HEK293T (cell line): ENCODE data around the gene ATP6V1A.

ENCODE experiments used
- CTCF ChIA-PET: fragments of 350-600 bp; formaldehyde crosslinking; extraction: SDS; loops from one replicate; lab custom pipeline; 2021; ENCODE audit warnings: antibody characterized with exemption, inconsistent platforms; lab: Yijun Ruan, JAX
- POLR2A ChIA-PET: fragments of 350-600 bp; formaldehyde crosslinking; extraction: SDS; loops from one replicate; lab custom pipeline; 2020; ENCODE audit warnings: antibody characterized with exemption, inconsistent platforms; lab: Yijun Ruan, JAX
- DNase-seq: peaks from one replicate; pipeline ENCODE4 v3.0.0; 2012; ENCODE audit warnings: mixed read lengths; ENCODE audit errors: extremely low spot score
- ARNT ChIP-seq: fragments of 450-650 bp; IDR thresholded peaks from 2 replicates; pipeline ENCODE4 v1.6.1; 2017; ENCODE audit warnings: mild to moderate bottlenecking
- BHLHE40 ChIP-seq: fragments of 450-650 bp; IDR thresholded peaks from 2 replicates; pipeline ENCODE4 v1.6.1; 2016; ENCODE audit warnings: mild to moderate bottlenecking, moderate library complexity, borderline replicate concordance
- CTBP1 ChIP-seq: fragments of 450-650 bp; IDR thresholded peaks from 2 replicates; pipeline ENCODE4 v1.6.1; 2016; ENCODE audit warnings: borderline replicate concordance
- ELF4 ChIP-seq: fragments of 450-650 bp; IDR thresholded peaks from 2 replicates; pipeline ENCODE4 v1.6.1; 2017; ENCODE audit warnings: antibody characterized with exemption
- FOXA1 ChIP-seq: fragments of 450-650 bp; IDR thresholded peaks from 2 replicates; pipeline ENCODE4 v1.6.1; 2016; ENCODE audit warnings: mild to moderate bottlenecking
- FOXK2 ChIP-seq: fragments of 450-650 bp; IDR thresholded peaks from 2 replicates; pipeline ENCODE4 v1.6.1; 2016; ENCODE audit warnings: mild to moderate bottlenecking
- FOXM1 ChIP-seq: fragments of 450-650 bp; IDR thresholded peaks from 2 replicates; pipeline ENCODE4 v1.6.1; 2017; ENCODE audit warnings: mild to moderate bottlenecking, borderline replicate concordance
- HDGF ChIP-seq: fragments of 450-650 bp; IDR thresholded peaks from 2 replicates; pipeline ENCODE4 v1.6.1; 2017; ENCODE audit warnings: antibody characterized with exemption, borderline replicate concordance
- L3MBTL2 ChIP-seq: fragments of 450-650 bp; conservative IDR thresholded peaks from 2 replicates; pipeline ENCODE4 v1.6.1; 2016; ENCODE audit warnings: mild to moderate bottlenecking
- LEF1 ChIP-seq: fragments of 450-650 bp; IDR thresholded peaks from 2 replicates; pipeline ENCODE4 v1.6.1; 2017; ENCODE audit warnings: mild to moderate bottlenecking, borderline replicate concordance
- NFRKB ChIP-seq: fragments of 450-650 bp; IDR thresholded peaks from 2 replicates; pipeline ENCODE4 v1.6.1; 2016; ENCODE audit warnings: mild to moderate bottlenecking, moderate library complexity
- SP1 ChIP-seq: fragments of 450-650 bp; IDR thresholded peaks from 2 replicates; pipeline ENCODE4 v1.6.1; 2017
- SUZ12 ChIP-seq: fragments of 450-650 bp; IDR thresholded peaks from 2 replicates; pipeline ENCODE4 v1.6.1; 2016; ENCODE audit warnings: mild to moderate bottlenecking
- TARDBP ChIP-seq: fragments of 450-650 bp; IDR thresholded peaks from 2 replicates; pipeline ENCODE4 v1.6.1; 2016
- ZNF384 ChIP-seq: fragments of 450-650 bp; IDR thresholded peaks from 2 replicates; pipeline ENCODE4 v1.6.1; 2016
- TF ChIP-seq, protein P1 (sequence below): fragments of 450-650 bp; IDR thresholded peaks from 2 replicates; pipeline ENCODE4 v1.6.1; 2016

ATP6V1A gene

DNA sequence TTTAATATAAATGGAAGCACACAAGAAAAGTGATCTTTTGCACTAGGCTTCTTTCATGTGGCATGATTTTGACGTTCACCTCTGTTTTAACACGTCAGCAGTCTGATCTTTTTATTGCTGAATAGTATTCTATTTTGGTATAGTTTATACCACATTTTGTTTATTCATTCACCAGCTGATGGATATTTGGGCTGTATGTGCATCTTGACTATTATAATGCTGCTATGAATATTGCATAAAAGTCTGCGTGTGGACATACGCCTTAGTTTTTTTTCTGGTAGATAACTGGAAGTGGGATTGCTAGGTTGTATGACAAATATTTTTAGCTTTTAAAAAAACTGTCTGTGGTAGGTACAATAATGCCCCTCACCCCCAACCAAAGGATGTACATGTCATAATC lies 15.1 kb upstream of the ATP6V1A start:
- TF ChIP-seq, protein P1, sequence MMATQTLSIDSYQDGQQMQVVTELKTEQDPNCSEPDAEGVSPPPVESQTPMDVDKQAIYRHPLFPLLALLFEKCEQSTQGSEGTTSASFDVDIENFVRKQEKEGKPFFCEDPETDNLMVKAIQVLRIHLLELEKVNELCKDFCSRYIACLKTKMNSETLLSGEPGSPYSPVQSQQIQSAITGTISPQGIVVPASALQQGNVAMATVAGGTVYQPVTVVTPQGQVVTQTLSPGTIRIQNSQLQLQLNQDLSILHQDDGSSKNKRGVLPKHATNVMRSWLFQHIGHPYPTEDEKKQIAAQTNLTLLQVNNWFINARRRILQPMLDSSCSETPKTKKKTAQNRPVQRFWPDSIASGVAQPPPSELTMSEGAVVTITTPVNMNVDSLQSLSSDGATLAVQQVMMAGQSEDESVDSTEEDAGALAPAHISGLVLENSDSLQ: no peak
- no peak for TF ChIP-seq FOXK2
- no peak for TF ChIP-seq ARNT
- TF ChIP-seq SUZ12: no peak
- no peak for TF ChIP-seq NFRKB
- TF ChIP-seq ZNF384: no peak
- no peak for TF ChIP-seq SP1
- TF ChIP-seq FOXM1: no peak
- no peak for TF ChIP-seq BHLHE40
- no peak for TF ChIP-seq FOXA1
- no peak for TF ChIP-seq ELF4
- TF ChIP-seq TARDBP: no peak
- TF ChIP-seq LEF1: no peak
- TF ChIP-seq L3MBTL2: no peak
- TF ChIP-seq HDGF: no peak
- no peak for TF ChIP-seq CTBP1
- ChIA-PET POLR2A (interaction anchor here (0.9 kb wide), 1 partner anchor 35 kb away, joined by 3 read pairs; the partner anchor contains the start of gene USF3), CTCF (no interaction called here)
- DNase-seq: no peak

DNA sequence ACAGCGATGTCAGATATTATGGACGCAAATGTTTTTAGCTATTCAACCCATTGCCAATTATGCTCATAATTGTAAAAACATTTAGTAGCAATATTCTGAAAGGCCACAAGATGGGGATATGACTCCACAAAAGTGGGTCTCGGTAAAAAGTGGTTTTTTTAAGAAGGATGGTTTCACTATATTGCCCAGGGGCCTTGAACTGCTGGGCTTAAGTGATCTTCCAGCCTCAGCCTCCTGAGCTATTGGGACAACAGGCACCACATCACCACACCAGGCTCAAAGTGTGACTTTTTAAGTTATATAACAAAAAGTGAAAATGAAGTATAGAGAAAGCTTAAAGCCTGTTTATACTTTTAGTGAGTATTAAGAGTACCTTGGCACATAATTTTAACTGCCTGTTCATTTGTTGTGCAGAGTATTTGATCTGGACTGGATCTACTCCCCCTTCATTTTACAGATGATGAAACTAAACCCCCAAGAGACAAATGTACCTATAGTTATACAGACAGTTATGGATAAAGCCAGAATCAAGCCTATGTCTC lies 10.2 kb upstream of the ATP6V1A start:
- CTCF ChIA-PET: interaction anchor here (0.6 to 2.1 kb wide), 10 partner anchors 9 to 412 kb away, joined by 3 to 14 read pairs (median 3); partner anchors contain the start of genes ATP6V1A and NAA50
- TF ChIP-seq SP1: no peak
- peak; percentile 93 for TF ChIP-seq ZNF384
- TF ChIP-seq ARNT: no peak
- peak; percentile 28 for DNase-seq
- POLR2A ChIA-PET: interaction anchor here (1.6 kb wide), 1 partner anchor 9 kb away, joined by 12 read pairs; the partner anchor contains the start of gene NAA50

DNA sequence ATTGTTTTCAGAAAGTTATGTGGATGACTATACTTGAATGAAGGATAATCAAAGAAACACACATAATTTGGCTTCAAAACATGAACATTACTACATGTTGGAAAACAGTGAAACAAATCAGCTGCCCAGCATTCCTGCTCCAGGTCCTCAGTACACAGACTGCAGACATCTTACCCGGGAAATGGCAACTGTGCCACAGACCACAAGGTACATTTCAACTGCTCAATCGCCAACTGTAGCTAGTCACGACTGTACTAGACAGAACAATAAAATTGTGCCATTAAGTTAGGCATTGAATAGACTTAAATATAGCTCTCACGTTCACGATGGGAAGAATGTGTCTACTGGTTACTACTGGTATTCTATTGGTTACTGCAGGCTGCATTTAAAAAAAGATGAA lies 5.7 kb upstream of the ATP6V1A start:
- DNase-seq: no peak
- TF ChIP-seq SUZ12 (no peak), FOXK2 (no peak), ELF4 (no peak), TARDBP (no peak), ARNT (no peak), SP1 (no peak), BHLHE40 (no peak), HDGF (no peak), FOXA1 (no peak), ZNF384 (no peak), NFRKB (no peak), L3MBTL2 (no peak), LEF1 (no peak), CTBP1 (no peak)
- TF ChIP-seq, protein P1: no peak
- CTCF ChIA-PET: no interaction called here
- POLR2A ChIA-PET: no interaction called here

DNA sequence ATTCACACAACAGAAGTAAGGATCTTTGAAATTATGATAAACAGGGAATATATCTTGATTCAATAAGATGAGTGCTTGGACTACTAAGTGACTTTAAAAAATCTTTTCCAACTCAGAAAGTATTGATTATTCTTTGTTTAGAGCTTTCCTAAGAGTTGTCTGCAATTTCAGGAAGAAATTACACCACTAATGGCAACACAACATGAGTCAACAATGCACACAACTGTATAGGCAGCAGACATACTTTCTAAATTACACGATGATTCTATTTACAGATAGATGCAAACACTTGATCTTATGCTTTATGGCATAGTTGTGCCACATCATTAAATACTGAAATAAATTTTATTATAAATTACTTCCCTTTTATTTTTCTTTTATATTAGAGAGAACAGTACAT lies 5.2 kb upstream of the ATP6V1A start:
- ChIA-PET POLR2A (no interaction called here), CTCF (no interaction called here)
- TF ChIP-seq ARNT: no peak
- no peak for TF ChIP-seq L3MBTL2
- TF ChIP-seq ELF4: no peak
- TF ChIP-seq, protein P1: no peak
- TF ChIP-seq SP1: no peak
- TF ChIP-seq SUZ12: no peak
- TF ChIP-seq FOXM1: no peak
- TF ChIP-seq ZNF384: no peak
- no peak for TF ChIP-seq HDGF
- TF ChIP-seq TARDBP: no peak
- TF ChIP-seq FOXA1: no peak
- TF ChIP-seq NFRKB: no peak
- no peak for TF ChIP-seq FOXK2
- no peak for TF ChIP-seq CTBP1
- no peak for TF ChIP-seq LEF1
- no peak for TF ChIP-seq BHLHE40
- DNase-seq: no peak

DNA sequence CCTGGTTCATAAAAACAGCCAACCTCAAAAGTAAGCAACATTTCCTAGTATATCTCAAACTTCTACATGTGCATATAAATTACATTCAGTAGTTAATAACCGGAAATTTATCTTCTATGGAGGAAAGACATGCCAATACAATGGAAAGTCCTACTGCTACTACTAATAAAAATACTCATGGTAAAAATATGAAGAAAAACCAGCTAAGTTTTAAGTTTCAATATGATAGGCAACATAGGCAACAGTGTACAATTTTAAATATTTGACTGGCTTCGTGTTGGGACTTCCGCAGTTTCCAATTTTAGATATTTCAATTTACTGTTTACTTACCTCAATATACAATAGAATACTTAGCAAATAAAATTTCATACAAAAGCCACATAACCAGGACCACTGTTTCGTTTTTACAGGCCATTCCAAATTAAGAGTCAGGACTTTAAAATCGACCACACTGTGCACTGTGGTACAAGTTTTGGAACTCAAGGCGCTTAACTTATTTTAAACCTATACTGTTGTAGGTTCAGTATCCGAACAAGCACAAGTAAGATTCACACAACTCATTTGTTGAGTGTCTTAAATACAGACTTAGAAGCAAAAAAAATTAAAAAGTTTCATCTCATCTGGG lies 3.7 kb upstream of the ATP6V1A start:
- TF ChIP-seq FOXA1: no peak
- no peak for TF ChIP-seq L3MBTL2
- TF ChIP-seq FOXM1: no peak
- no peak for DNase-seq
- ChIA-PET CTCF (no interaction called here), POLR2A (no interaction called here)

DNA sequence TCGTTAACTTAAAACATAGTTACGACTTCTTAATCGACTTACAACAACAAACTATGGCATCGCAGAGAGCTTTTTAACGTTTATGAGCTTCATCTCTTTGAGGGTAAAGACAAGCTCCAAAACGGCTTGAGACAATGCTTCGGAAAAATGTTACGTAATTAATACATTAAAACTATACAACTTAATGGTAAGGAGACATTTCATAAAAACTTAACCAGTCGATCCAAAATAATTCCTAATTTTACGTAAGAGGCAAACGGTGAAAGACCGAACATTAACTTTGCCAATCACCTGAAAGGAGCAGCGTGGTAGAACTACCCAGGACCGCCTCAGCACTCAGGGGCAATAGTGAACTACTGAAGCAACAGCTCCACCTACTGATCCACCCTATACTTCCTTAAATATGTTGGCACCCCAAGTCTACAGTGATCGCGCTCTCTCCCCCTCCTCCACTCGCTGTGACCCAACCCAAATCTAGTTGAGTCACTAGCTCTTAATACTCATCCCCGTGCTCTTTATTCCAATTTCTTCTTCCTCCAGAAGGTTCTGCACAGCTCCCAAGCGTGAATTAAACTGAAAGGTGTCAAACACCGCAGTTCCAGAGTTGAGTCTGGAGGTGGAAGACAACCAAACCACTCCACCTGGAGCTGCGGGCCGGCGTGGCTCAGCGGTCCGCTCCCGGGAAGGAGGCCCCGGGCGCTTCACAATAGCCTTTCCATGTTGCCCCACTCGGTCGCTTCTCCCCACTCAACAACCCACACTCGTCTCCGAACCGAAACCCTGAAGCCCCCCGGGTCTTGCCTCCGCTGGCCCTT lies 1.7 kb upstream of the ATP6V1A start:
- ChIA-PET CTCF (interaction anchor here (0.6 to 2.4 kb wide), 8 partner anchors 9 to 511 kb away, joined by 3 to 14 read pairs (median 4); no protein-coding TSS in a partner anchor), POLR2A (interaction anchor here (1.0 to 2.0 kb wide), 3 partner anchors 9 to 230 kb away, joined by 3 to 13 read pairs (median 12); partner anchors contain the start of gene SPICE1)
- DNase-seq: peak; percentile 66
- TF ChIP-seq ELF4 (no peak), ARNT (no peak)
